ENCODE measurements around the gene CAMK1. TPM values are rescaled to one million over a fixed set of nuclear protein-coding genes. Genes with fewer than 3 reads are reported as not detected.

The CAMK1 gene
- total RNA-seq, 1 donor from 2014 or later = 18.0 TPM

- Histone ChIP-seq H3K36me3 (ENCODE audit: control insufficient read depth, insufficient read depth, low read length) (no peaks in the 10 kb centered on the region), H3K27me3 (ENCODE audit: control insufficient read depth, insufficient read depth, low read length) (peaks cover 2% of the 10 kb centered on the region), H3K4me3 (ENCODE audit: low read depth, low read length) (peak overlapping the region; percentile 33)
- no peak for TF ChIP-seq CTCF (IDR thresholded peaks at IDR 0.05; ENCODE audit: insufficient read depth, low read length, poor library complexity, severe bottlenecking)
- no peak for DNase-seq (ENCODE audit: low read depth)
Observed at GRCh38 chr3:9730657-9731205, 39.0 kb downstream of the CAMK1 start.

- H3K4me3 ChIP-seq (ENCODE audit: low read depth, low read length) = no peak overlapping the region
- no peak for DNase-seq (ENCODE audit: low read depth)
- no peaks in the 10 kb centered on the region for H3K36me3 ChIP-seq (ENCODE audit: control insufficient read depth, insufficient read depth, low read length)
- TF ChIP-seq CTCF (IDR thresholded peaks at IDR 0.05; ENCODE audit: insufficient read depth, low read length, poor library complexity, severe bottlenecking) = no peak
- peaks cover 2% of the 10 kb centered on the region for H3K27me3 ChIP-seq (ENCODE audit: control insufficient read depth, insufficient read depth, low read length)
Observed at GRCh38 chr3:9729419-9729818, 40.3 kb downstream of the CAMK1 start.

- no peak overlapping the region for H3K4me3 ChIP-seq (ENCODE audit: low read depth, low read length)
- H3K27me3 ChIP-seq (ENCODE audit: control insufficient read depth, insufficient read depth, low read length) = peaks cover 4% of the 10 kb centered on the region
- TF ChIP-seq CTCF (IDR thresholded peaks at IDR 0.05; ENCODE audit: insufficient read depth, low read length, poor library complexity, severe bottlenecking) = no peak
- no peaks in the 10 kb centered on the region for H3K36me3 ChIP-seq (ENCODE audit: control insufficient read depth, insufficient read depth, low read length)
- no peak for DNase-seq (ENCODE audit: low read depth)
Observed at GRCh38 chr3:9727743-9728142, 42.0 kb downstream of the CAMK1 start.

- DNase-seq (ENCODE audit: low read depth) = no peak
- Histone ChIP-seq H3K27me3 (ENCODE audit: control insufficient read depth, insufficient read depth, low read length) (peaks cover 4% of the 10 kb centered on the region), H3K4me3 (ENCODE audit: low read depth, low read length) (no peak overlapping the region), H3K36me3 (ENCODE audit: control insufficient read depth, insufficient read depth, low read length) (no peaks in the 10 kb centered on the region)
- no peak for TF ChIP-seq CTCF (IDR thresholded peaks at IDR 0.05; ENCODE audit: insufficient read depth, low read length, poor library complexity, severe bottlenecking)
Observed at GRCh38 chr3:9727041-9727595, 42.6 kb downstream of the CAMK1 start.

GRCh38 chr3:9725775-9726515 is 43.8 kb downstream of the CAMK1 start:
- Histone ChIP-seq H3K36me3 (ENCODE audit: control insufficient read depth, insufficient read depth, low read length) (no peaks in the 10 kb centered on the region), H3K4me3 (ENCODE audit: low read depth, low read length) (no peak overlapping the region), H3K27me3 (ENCODE audit: control insufficient read depth, insufficient read depth, low read length) (peaks cover 6% of the 10 kb centered on the region)
- no peak for TF ChIP-seq CTCF (IDR thresholded peaks at IDR 0.05; ENCODE audit: insufficient read depth, low read length, poor library complexity, severe bottlenecking)
- DNase-seq (ENCODE audit: low read depth) = no peak
